Right hindlimb (tissue), 1 donor: ENCODE results near the gene ABCD2.
"Not testable (repeated sequence)": the region's sequence is repeated elsewhere in the genome, so short reads cannot be mapped to it uniquely, and the experiment has no call there.

ENCODE experiments used
- DNase-seq: peaks from one replicate; pipeline ENCODE4 v3.0.0-alpha.2; 2018

Gene ABCD2

DNA sequence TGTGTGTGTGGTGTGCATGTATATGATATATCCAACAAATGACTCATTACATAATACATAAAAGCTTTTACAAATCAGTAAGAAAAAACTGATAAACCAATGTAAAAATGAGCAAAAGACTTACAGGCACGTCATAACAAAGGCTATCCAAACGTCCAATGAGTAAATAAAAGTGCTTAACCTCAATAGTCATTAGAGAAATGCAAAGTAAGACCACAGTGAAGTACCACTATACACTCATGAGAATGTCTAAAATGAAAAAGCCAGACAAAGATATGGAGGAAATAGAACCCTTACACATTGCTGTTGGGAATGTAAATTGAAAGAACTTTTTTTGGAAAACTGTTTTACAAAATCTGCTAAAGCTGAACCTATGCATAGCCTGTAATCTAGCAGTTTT is 7.8 kb downstream of the ABCD2 start:
- DNase-seq = no peak

DNA sequence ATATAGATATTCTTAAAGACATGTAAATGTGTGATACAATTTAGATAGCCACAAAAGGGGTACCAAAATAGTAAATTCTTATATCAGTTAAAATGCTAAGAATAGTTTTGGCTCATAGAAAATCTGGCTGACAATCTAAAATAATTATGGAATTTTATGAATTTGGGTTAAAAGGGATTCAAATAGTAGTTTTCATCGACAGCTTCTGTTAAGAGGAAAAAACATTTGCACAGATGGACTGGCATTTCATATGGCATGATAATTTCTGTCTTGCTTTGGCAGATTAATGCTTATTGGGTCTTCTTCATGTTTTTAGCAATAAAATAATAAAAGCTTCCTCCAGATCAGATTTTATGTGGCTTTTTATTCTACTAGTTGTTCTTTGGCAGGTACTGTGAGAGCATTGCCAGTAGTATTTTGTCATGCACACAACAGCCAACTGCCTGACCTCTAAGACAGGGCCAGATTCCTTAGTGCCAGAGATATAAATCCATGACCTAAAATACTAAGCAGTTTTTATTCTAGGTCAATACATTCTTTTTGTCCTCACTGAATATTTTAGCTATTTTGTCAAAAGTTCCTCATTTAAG is 9.1 kb downstream of the ABCD2 start:
- no peak for DNase-seq

DNA sequence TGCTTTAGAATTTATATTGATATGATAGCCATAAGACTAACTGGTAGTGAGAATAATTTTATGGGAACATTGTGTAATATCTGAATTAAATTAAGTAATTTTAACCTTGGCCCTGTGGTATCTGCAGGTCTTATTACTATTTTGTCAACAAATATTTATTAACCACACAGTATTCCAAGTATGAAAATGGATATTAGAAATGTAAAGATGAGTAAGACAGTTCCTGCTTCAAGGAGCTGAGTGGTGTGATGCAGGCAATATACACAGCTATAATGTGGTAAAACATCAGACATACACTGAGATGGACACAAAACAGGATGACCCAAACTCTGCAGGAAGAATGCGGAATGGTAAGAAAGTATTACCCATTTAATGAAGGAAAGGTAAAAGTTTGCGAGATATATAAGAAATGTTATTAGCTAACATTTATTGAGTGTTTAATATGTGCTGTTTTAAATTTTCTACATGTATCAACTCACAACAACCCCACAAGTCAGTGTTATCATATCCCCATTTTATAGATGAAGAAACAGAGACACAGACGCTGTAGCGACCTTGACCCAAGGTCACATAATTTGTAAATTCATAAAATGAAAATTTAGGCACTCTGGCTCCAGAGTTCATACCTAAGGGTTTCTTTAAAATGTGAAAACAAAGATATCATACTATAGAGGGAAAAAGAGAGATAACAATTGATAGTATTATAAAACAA is 12.7 kb downstream of the ABCD2 start:
- no peak for DNase-seq

DNA sequence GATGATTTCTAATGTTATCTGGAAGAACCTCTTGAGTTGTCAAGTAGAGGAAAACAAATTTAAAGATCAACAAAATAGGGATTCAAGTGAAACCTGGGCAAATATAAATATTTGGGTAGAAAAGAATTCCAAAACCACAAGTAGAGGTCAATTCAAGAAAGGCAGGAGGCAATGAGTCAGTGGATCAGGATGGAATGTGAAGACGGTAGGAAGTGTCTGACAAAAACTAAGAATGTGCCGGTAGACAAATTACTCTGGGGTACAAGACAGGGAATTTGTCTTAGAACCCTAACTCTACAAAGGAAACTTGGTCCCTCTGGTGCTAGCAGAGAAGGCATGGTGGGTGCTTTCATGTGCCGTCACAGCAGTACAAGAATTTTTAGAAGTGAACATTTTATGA is 13.6 kb downstream of the ABCD2 start:
- DNase-seq = no peak

DNA sequence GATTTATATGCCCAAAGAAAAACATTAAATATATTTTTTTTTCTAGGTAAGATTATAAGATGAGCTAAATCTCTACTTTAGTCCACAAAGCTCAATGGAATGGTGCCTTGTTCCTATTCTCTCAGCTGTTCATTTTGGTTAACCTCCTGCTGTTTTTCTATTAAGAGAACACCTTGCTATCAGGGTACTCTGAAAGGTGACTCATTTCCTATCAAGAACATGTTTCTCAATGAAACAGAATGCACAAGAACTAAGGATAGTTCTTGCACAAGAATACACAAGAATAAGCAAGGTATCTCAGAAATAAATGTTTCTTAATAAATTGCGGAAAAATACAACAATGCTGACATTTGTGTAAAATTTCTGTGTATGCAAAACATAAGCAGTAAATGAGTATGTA is 14.1 kb downstream of the ABCD2 start:
- DNase-seq = no peak

DNA sequence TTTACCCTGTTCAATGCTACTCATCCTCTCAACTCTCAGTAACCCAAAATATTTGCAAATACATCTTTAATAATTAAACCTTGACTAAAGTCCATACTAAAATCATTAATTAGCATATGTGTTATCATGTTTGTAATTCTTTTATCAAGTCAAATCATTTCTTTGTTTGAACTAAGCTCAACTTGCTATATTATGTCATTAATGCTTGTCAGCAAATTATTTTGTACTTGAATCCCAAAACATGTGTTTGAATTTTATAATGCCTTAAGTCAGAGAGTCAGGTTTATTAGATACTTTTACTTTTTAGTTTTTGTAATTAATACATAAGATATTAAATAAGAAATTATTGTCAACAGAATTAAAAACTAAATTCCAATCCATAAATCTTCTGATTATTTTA is 16.5 kb downstream of the ABCD2 start:
- DNase-seq = no peak

DNA sequence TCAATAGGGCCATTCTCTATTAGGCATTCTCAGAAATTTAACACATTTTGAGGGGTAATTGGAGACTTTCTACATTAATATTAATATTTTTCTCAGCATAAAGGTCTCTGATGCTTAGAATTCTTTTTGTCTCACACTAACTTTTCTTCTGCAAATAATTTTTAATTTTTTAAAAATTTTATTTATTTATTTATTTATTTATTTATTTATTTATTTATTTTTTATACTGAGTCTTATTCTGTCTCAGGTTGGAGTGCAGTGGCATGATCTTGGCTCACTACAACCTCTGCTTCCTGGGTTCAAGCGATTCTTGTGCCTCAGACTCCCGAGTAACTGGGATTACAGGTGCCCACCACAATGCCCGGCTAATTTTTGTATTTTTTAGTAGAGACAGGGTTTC is 17.7 kb downstream of the ABCD2 start:
- DNase-seq = not testable (repeated sequence)

DNA sequence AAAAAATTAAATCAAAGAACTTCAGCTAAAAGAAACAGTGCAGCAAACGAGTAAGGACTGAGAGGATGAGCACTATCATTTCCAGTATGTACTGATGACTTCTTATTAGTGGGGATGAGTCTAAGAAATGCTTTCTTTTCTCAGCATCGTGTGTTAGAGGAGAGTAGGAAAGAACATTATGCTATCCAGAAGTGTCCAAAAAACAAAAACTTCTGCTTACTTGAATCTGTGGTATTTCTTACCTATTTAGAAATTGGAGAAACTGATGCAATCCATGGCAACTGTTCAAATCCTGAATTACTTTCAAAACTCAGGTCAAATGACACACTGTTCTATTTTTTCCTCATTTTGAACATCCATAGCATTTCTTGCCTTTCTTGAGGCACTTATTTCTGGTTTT is 23.7 kb downstream of the ABCD2 start:
- no peak for DNase-seq

DNA sequence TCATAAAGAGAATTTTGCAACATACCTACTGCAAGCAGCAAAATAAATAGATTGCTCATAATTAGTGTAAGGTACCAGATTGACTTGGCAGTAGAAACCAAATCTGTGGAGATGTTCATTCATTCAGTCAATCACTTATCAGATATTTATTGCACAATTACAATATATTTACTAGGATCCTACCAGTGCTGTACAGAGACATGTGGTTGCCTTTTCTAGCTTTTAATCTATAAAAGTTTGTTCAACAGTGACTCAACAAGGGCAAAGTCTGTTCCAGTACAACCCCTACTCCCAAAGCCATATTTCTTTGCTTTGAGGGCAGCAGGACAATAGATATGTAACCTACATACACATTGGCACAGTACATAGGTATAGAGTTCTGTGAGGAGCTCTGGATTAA is 27.3 kb downstream of the ABCD2 start:
- no peak for DNase-seq

DNA sequence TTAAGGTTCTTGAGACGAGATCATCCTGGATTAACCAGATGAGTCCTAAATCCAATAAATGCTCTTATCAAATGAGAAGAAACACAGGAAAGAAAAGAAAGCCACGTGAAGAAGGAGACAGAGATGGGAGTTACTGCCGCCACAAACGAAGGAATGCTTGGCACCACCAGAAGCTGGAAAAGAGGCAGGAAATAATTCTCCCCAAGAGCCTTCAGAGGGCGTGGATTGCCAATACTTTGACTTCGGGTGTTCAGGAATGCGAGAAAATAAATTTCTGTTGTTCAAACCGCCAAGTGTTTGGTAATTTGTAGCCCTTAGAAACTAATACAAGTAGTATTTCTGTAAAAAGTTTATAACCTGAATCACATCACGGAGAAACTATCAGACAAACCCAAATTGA is 31.3 kb downstream of the ABCD2 start:
- no peak for DNase-seq

DNA sequence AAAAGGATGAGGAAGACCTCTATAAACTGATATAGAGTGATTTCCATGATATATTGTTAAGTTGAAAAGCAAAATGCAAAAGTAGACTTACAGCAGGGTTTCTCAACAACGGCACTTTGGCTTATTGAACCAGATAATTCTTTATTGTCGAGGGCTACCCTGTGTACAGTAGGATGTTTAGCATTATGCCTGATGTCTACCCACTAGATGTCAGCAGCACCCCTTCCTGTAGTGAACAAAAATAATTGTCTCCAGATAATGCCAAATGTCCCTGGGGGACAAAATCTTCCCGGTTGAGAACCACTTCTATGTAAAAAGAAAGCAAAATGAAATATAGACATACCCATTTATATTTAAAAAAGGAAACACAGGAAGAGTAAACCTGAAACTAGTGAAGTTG is 32.4 kb downstream of the ABCD2 start:
- no peak for DNase-seq

DNA sequence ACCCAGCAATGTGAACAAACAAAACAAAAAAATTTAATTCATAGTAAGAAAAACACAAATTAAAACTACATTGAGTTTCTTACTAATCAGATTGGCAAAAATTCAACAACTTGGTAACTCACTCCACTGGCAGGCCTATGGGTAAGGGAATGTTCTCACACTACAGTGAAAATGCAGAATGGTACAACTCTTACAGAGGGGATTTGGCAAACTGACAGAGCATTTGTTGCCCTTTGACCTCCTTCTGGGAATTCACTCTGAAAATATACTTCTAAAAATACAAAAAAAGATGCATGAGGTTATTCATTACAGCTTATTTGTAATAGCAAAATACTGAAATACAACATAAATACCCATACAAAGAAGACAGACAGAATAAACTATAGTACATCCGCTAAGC is 32.8 kb downstream of the ABCD2 start:
- DNase-seq = no peak

DNA sequence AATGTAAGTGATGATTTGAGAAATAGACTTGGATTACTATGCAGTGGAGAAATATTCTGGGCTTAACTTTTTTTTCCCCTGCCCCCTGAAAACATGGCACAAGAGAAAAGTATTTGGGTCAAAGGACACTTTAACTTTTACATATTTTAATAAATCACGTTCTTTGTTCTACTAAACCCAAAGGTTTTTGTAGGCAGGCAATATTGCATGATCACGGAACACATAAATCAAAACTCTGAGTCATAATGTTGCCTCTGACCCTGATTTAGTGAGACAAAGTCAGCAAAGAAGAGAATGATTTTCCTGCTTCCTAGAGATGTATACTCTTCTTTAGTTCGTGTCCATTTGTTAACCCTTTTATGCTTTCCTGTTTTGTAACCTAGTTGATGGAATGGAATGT is 38.0 kb downstream of the ABCD2 start:
- no peak for DNase-seq

DNA sequence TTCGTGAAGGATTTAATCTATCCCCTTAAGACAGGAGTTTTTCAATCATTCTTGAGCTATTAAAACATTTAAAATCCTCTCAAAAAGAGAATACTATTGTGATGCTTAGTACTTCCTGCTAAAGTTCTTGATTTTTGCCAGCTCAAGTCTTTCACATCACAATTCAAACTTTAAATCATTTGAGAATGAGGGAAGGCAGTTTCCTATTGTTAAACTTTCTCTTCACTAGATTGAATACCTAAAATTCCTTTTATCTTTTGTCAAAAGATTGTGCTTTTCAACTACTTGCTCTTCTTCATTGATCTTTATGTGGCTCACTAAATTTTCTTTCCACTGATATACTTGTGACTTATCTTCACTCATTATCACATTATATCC is 44.1 kb downstream of the ABCD2 start:
- no peak for DNase-seq

DNA sequence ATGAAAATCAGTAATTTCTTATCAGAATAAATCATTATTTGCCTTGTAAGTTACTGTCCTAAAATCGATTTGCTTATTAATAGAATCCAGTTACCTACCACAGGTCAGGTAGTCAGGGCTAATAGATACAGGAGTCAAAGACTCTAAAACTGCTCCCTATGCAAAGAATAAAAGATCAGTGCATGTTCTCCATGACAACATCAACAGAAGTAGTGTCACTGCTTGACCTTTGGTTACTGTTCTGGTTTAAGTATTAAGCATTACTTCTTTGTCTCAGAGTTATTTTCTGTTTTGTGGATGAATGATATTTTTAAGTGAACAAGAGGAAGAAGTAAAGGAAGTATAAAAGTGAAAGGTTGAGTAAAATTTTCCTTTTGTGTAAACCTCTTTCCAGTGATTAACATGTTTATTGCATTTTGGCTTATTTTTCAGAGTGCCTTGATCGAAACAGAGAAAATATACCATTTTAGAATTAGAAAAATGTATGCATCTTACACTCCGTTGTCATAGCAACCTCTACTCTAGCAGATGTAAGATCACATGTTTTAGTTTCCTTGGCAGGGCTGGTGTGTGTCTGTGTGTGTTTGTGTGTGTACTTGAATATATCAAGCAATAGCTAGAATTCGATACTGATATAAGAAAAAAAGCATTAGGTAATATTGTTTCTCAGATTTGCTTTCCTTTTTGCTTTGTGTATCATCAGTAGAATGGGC is 44.7 kb downstream of the ABCD2 start:
- DNase-seq = no peak

DNA sequence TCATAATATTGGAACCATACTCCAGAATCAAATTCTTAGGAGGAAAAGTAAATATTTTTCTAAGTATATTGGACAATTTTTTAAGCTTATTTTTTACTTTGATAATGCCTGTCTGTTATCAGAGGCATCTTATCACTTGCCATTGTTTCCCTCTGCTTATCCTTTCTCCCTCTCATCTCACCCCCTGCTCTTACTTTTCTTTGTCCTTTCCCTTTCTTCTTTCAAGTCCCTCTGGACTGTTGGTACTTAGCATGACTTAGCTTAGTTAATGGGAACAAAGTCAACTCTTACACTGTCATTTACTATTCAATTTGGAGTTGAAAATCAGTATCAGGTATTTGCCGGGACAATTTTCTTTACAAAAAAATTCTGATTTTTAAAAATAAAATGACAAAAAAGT is 45.2 kb downstream of the ABCD2 start:
- no peak for DNase-seq

DNA sequence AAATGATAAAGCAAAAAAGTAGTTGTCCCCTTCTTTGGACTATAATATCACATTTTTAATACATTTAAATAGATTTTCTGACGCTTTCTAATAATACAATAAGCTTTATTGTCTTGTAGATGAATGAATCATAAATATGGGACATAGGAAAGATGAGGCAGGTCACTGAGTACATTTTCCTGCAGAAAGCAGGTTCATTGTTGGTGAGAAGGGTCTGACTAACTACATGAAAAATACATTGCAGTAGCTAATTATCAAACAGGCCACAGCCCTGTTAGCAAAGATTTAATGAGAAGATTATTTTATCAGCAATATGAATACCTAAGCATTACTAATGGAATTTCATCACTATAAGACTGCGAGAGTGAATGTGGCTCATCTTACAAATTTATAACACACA is 45.6 kb downstream of the ABCD2 start:
- no peak for DNase-seq

DNA sequence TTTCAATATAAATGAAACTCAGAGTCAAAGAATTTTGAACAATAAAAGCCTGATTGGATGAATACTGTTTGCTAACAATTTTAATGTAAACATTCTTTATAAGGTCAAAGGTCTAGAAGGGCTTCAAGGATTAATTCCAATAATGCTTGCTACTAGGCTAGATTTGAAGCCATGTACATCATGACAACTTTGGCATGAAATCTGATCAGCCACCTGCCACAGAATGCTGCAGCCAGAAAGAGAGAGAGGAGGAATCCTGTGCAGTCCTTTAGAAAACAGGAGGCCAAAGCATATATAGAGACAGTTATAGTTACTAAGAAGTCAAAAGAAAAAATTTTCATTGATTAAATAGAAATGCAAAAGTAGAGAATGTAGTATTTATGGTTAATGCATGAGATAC is 47.1 kb downstream of the ABCD2 start:
- no peak for DNase-seq

DNA sequence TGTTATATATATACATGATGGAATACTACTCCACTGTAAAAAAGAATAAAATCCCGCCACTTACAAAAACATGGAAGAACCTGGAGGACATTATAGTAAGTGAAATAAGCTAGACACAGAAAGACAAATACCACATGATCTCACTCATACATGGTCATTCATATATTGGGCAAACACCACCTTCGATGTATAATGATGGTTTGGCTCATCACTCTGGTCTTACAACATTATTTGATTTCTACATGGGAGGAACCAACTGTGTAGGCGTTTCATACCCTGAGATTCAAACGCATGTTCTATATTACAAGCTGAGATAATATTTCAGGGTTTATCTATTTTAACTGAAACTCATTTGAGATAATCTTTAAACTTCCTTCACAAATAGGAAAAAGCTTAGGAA is 48.3 kb downstream of the ABCD2 start:
- no peak for DNase-seq

DNA sequence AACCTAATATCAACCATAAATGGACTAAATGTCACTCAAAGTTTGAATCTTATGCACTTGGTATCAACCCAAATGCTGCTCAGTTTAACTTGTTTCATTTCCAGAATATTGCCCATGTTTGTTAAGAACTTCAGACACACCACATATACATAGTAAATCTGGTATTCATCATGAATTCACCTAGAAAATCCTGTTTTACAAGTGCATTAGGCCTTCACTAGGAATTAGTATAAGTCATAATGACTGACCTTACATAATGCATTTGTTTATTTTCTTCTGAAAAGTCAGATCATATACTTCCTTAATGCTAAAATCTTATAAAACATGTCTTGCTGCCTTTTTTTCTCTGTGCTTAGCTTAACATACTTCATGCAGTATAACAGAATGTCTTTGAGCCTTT is 66.1 kb downstream of the ABCD2 start:
- DNase-seq = no peak

DNA sequence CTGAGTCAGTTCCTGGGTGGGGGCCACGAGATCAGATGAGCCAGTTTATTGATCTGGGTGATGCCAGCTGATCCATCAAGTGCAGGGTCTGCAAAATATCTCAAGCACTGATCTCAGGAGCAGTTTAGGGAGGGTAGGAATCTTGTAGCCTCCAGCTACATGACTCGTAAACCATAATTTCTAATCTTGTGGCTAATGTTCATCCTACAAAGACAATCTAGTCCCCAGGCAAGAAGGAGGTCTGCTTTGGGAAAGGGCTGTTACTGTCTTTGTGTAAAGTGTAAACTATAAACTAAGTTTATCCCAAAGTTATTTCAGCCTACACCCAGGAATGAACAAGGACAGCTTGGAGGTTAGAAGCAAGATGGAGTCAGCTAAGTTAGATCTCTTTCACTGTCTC is 75.4 kb downstream of the ABCD2 start:
- DNase-seq = not testable (repeated sequence)

DNA sequence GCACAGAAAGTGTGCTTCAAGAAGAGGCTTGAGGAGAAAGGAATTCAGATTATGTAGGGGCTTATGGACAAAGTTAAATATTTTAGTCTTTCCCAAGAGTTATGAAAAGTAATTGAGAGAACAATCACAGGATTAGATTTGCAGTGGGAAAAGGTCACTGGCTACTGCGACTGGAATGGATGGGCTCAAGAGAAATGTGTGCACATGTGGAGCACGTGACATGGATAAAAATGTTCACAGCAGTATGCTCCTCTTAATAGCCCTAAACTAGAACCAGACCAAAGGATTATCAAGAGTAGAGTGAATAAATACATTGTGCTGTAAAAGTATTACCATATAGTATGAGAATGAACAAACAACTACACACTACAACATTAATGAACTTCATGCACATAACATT is 78.1 kb downstream of the ABCD2 start:
- no peak for DNase-seq

DNA sequence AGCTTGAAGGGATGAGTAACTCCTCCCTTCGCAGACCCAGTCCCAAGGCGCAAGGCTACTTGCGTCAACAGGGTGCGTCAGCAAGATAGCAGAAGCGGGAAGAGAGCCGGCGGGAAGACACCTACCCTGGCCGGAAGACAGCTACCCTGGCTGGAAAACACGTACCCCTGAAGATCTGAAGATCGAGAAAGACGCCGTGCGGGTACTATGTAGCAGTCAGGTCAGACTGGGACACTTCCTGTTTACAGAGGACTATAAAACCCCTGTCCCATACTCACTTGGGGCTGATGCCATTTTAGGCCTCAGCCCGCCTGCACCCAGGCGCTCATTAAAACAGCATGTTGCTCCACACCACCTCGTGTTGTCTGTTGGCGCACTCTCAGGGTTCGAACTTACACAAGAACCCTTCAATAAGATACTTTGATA is 80.9 kb downstream of the ABCD2 start:
- no peak for DNase-seq

DNA sequence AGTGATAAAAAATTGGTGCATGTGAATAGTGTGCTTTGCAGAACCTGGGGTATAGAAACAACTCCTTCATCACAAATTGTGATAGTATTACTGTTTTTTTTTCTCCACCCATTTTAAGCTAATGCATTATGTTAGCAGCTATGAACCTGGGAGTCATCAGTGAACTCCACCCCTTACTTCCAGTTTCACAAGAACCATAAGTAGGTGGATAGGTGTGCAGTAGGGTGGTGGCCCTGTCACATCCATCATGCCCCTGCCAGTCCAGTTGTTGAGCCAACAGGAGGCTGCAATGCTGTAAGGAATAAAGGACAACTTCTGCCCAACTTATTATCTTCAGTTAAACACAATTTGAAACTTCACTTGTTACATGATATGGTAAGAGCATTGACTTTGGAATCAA is 85.7 kb downstream of the ABCD2 start:
- no peak for DNase-seq

DNA sequence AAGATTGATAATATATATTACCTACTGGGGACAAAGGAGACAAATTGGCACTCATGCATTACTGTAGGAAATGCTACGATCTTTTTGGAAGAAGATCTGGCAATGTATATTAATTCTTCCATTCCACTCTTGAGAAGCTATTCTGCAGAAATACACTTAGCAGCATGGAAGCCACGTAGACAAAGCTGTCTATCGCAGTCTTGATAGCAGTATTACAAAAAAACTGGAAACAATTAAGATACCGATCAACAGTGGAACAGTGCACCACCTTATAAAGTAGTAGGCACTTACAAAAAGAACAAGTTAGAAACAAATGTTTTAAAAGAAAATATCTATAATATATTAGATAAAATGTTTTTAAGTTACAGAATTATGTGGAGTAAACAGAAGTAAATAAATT is 87.2 kb downstream of the ABCD2 start:
- no peak for DNase-seq
